Endothelial cell of umbilical vein (primary cell): ENCODE results near the gene NUDT15. TPM values are rescaled to one million over a fixed set of nuclear protein-coding genes. Genes with fewer than 3 reads are reported as not detected.

Experiments
- BruUV-seq: library from RNA; stranded (reverse); fragments of 400-500 nt; replicated peaks from 2 replicates; lab custom pipeline; 2021; lab: Mats Ljungman, UMichigan
- CTCF ChIA-PET: fragments of 300-600, 350-600 bp; sonication (Branson Sonifier 250); formaldehyde crosslinking; loops from one replicate; lab custom pipeline; 2021; ENCODE audit warnings: antibody characterized with exemption, inconsistent platforms; lab: Charles Lee
- POLR2A ChIA-PET: fragments of 300-600, 350-600 bp; sonication (Branson Sonifier 250); formaldehyde crosslinking; loops from one replicate; lab custom pipeline; 2021; ENCODE audit warnings: antibody characterized with exemption, inconsistent platforms; lab: Charles Lee
- DNase-seq: peaks from one replicate; pipeline ENCODE4 v3.0.0-alpha.2; 2011; ENCODE audit warnings: low read depth, low spot score
- FAIRE-seq: peaks from 2 replicates; lab custom pipeline; 2011; peaks lifted over from hg19 to GRCh38; lab: Jason Lieb, UNC
- H2AFZ ChIP-seq: 2 replicates; pipeline ENCODE4 v1.6.0; 2012; ENCODE audit warnings: low read depth, low read length, control low read depth, inconsistent platforms
- H3K27ac ChIP-seq: 2 replicates; pipeline ENCODE4 v1.5.1; 2011; ENCODE audit warnings: low read depth, mild to moderate bottlenecking, control low read depth, low read length, moderate library complexity; ENCODE audit not compliant: insufficient read depth
- H3K27me3 ChIP-seq, 2 experiments: 2 replicates each; pipeline versions ENCODE4 v1.6.0 to v1.6.1; 2011; ENCODE audit warnings: low read length in 2 of 2, mixed read lengths in 1 of 2; ENCODE audit not compliant: control insufficient read depth in 2 of 2, insufficient read depth in 2 of 2
- H3K36me3 ChIP-seq, 2 experiments: 2 replicates in 1 of 2; 3 replicates in 1 of 2; pipeline ENCODE4 v1.5.1; 2011; ENCODE audit warnings: low read length in 2 of 2, mild to moderate bottlenecking in 1 of 2, moderate library complexity in 1 of 2; ENCODE audit not compliant: control insufficient read depth in 2 of 2, insufficient read depth in 2 of 2; ENCODE audit errors: extremely low read depth in 1 of 2
- H3K4me1 ChIP-seq: 3 replicates; pipeline ENCODE4 v1.5.1; 2011; ENCODE audit warnings: mild to moderate bottlenecking, low read length; ENCODE audit not compliant: control insufficient read depth, insufficient read depth; ENCODE audit errors: extremely low read depth
- H3K4me2 ChIP-seq: 2 replicates; pipeline ENCODE4 v1.6.1; 2011; ENCODE audit warnings: low read length, control low read depth, mixed read lengths; ENCODE audit not compliant: insufficient read depth
- H3K4me3 ChIP-seq, 3 experiments: fragments of 200-600 bp in 1 of 3; sonication (generic), shearing (Covaris generic) in 1 of 3; replicated peaks in 1 of 3; 2 replicates each; pipeline ENCODE4 v1.5.1; 2011 to 2016; ENCODE audit warnings: control low read depth in 3 of 3, low read length in 3 of 3, mild to moderate bottlenecking in 2 of 3, inconsistent platforms in 1 of 3, low read depth in 1 of 3, moderate library complexity in 1 of 3; ENCODE audit not compliant: insufficient read depth in 1 of 3
- H3K79me2 ChIP-seq: 2 replicates; pipeline ENCODE4 v1.6.0; 2012; ENCODE audit warnings: low read length, inconsistent platforms; ENCODE audit not compliant: control insufficient read depth, insufficient read depth
- H3K9ac ChIP-seq: replicated peaks from 2 replicates; pipeline ENCODE3; 2011; ENCODE audit warnings: low read length, control low read depth; ENCODE audit not compliant: insufficient read depth; ENCODE audit errors: extremely low read depth
- H3K9me1 ChIP-seq: replicated peaks from 3 replicates; pipeline ENCODE4 v1.6.0; 2011; ENCODE audit warnings: mild to moderate bottlenecking, low read length; ENCODE audit not compliant: control insufficient read depth, insufficient read depth; ENCODE audit errors: extremely low read depth
- H3K9me3 ChIP-seq: replicated peaks from 2 replicates; pipeline ENCODE4 v1.5.1; 2012; ENCODE audit warnings: low read length, inconsistent platforms; ENCODE audit not compliant: control insufficient read depth, insufficient read depth
- H4K20me1 ChIP-seq: replicated peaks from 2 replicates; pipeline ENCODE3; 2011; ENCODE audit warnings: mild to moderate bottlenecking, low read length; ENCODE audit not compliant: control insufficient read depth, insufficient read depth; ENCODE audit errors: extremely low read depth
- CTCF ChIP-seq, 2 donors: IDR thresholded peaks; 1 replicate in 1 of 2; 2 replicates in 1 of 2; pipeline ENCODE4 v1.5.1; 2011; ENCODE audit warnings: low read length in 2 of 2, mild to moderate bottlenecking in 2 of 2, moderate library complexity in 2 of 2, control low read depth in 1 of 2, inconsistent platforms in 1 of 2, low read depth in 1 of 2; ENCODE audit not compliant: insufficient read depth in 1 of 2; ENCODE audit errors: extremely low read depth in 1 of 2
- EZH2 ChIP-seq: IDR thresholded peaks from 2 replicates; pipeline ENCODE4 v1.6.1; 2012; ENCODE audit warnings: borderline replicate concordance, low read depth, mild to moderate bottlenecking, moderate library complexity, low read length, inconsistent platforms; ENCODE audit not compliant: severe bottlenecking
- FOS ChIP-seq: IDR thresholded peaks from 2 replicates; pipeline ENCODE4 v1.6.1; 2011; ENCODE audit warnings: mild to moderate bottlenecking, low read length, moderate library complexity, borderline replicate concordance; ENCODE audit not compliant: insufficient read depth
- GATA2 ChIP-seq: IDR thresholded peaks from 2 replicates; pipeline ENCODE4 v1.7.0; 2011; ENCODE audit warnings: low read depth, mild to moderate bottlenecking, moderate library complexity, mixed read lengths, low read length; ENCODE audit not compliant: insufficient read length, insufficient read depth
- JUN ChIP-seq: IDR thresholded peaks from 2 replicates; pipeline ENCODE4 v1.6.1; 2011; ENCODE audit warnings: borderline replicate concordance, low read depth; ENCODE audit not compliant: insufficient read length, insufficient read depth
- MAX ChIP-seq: IDR thresholded peaks from 2 replicates; pipeline ENCODE4 v1.6.1; 2011; ENCODE audit not compliant: insufficient read depth, insufficient read length
- MYC ChIP-seq: IDR thresholded peaks from one replicate; pipeline ENCODE4 v1.6.1; 2011; ENCODE audit warnings: mild to moderate bottlenecking, low read depth, low read length
- POLR2A ChIP-seq: IDR thresholded peaks from 2 replicates; pipeline ENCODE4 v1.6.1; 2012; ENCODE audit warnings: low read depth, mild to moderate bottlenecking, control low read depth, low read length
- POLR2AphosphoS5 ChIP-seq: IDR thresholded peaks from 2 replicates; pipeline ENCODE4 v1.6.1; 2012; ENCODE audit warnings: low read depth, mild to moderate bottlenecking, control low read depth, low read length, moderate library complexity; ENCODE audit not compliant: insufficient read depth
- dilution Hi-C: fragments of 300-500 bp; cut with MboI; formaldehyde crosslinking; loops from one replicate; pipeline ENCODE4 v1.15.0; 2019; ENCODE audit warnings: low sequenced_read_pairs; ENCODE audit not compliant: extremely low pct_ligation_motif_present
- intact Hi-C: fragments of 100-400 bp; cut with micrococcal nuclease; formaldehyde crosslinking; loops from one replicate; pipeline ENCODE4 v1.10.0; 2022
- polyA plus RNA-seq, 4 experiments: library from polyadenylated mRNA; depleted of rRNA in 3 of 4; stranded (reverse) in 3 of 4; unstranded in 1 of 4; fragments of >200 nt; gene quantifications; 2 replicates each; pipeline versions ENCODE4 v1.2.1 to v1.2.3, GENCODE V29; 2011 to 2012; ENCODE audit warnings: missing spikeins in 1 of 4
- total RNA-seq: library from RNA; stranded (reverse); gene quantifications from 2 replicates; pipeline ENCODE4 v1.2.3, GENCODE V29; 2021

Gene NUDT15
- total and polyA plus RNA-seq, 2 donors (not counting 3 experiments of a cell fraction or from before 2014, with no cell fraction given) = 13.3 to 21.6 TPM

GRCh38 chr13:48069573-48069972 lies 32.0 kb downstream of the NUDT15 start:
- intact Hi-C loops = no loop called here
- Histone ChIP-seq H3K4me3 (no peak overlapping the region), H3K36me3 (peaks cover 14 to 19% of the 10 kb centered on the region in 2 experiments), H3K4me1 (no peaks in the 10 kb centered on the region), H2AFZ (no peak overlapping the region), H3K9ac (no peak overlapping the region), H3K9me1 (no peaks in the 10 kb centered on the region), H3K79me2 (no peaks in the 10 kb centered on the region), H3K4me2 (no peak overlapping the region), H4K20me1 (no peaks in the 10 kb centered on the region), H3K9me3 (peaks cover 5% of the 10 kb centered on the region), H3K27ac (no peak overlapping the region), H3K27me3 (no peaks in the 10 kb centered on the region)
- TF ChIP-seq EZH2 (no peak), MAX (no peak), POLR2A (no peak), CTCF (IDR thresholded peaks at IDR 0.05; ENCODE audit: extremely low read depth in 1 of 2, insufficient read depth in 1 of 2, low read depth in 1 of 2, low read length in 2 of 2) (no peak)
- no TSS peak for BruUV-seq
- no peak for FAIRE-seq
- ChIA-PET CTCF (interaction anchor here (0.7 kb wide), 1 partner anchor 9 kb away, joined by 3 read pairs; no protein-coding TSS in a partner anchor), POLR2A (no interaction called here)
- DNase-seq = no peak
- dilution Hi-C loops = no loop called here

- no peak for FAIRE-seq
- dilution Hi-C loops (no loop called here), intact Hi-C loops (no loop called here)
- peaks cover 5% of the 10 kb centered on the region for H3K9me3 ChIP-seq
- no peak overlapping the region for H3K4me2 ChIP-seq
- no peak overlapping the region for H3K4me3 ChIP-seq
- ChIA-PET CTCF (interaction anchor here (1.0 kb wide), 1 partner anchor 32 kb away, joined by 3 read pairs; no protein-coding TSS in a partner anchor), POLR2A (no interaction called here)
- no peaks in the 10 kb centered on the region for H3K4me1 ChIP-seq
- H3K27ac ChIP-seq = no peak overlapping the region
- H3K27me3 ChIP-seq = no peaks in the 10 kb centered on the region
- H3K79me2 ChIP-seq = no peaks in the 10 kb centered on the region
- no peak for TF ChIP-seq POLR2A
- TF ChIP-seq MYC = no peak
- TF ChIP-seq CTCF (IDR thresholded peaks at IDR 0.05; ENCODE audit: extremely low read depth in 1 of 2, insufficient read depth in 1 of 2, low read depth in 1 of 2, low read length in 2 of 2) = no peak
- TF ChIP-seq EZH2 = no peak
- TF ChIP-seq MAX = no peak
- no peak for TF ChIP-seq POLR2AphosphoS5
- TF ChIP-seq FOS = no peak
- TF ChIP-seq JUN = no peak
- no peak for TF ChIP-seq GATA2
- BruUV-seq = no TSS peak
- no peaks in the 10 kb centered on the region for H4K20me1 ChIP-seq
- DNase-seq = no peak
- H3K9me1 ChIP-seq = no peaks in the 10 kb centered on the region
- H2AFZ ChIP-seq = no peak overlapping the region
- peaks cover 18 to 22% of the 10 kb centered on the region in 2 experiments for H3K36me3 ChIP-seq
- H3K9ac ChIP-seq = no peak overlapping the region
Measured at GRCh38 chr13:48070942-48071341, 33.4 kb downstream of the NUDT15 start.
